GM12878 (cell line): Measurements from ENCODE around the gene GAL3ST2. TPM values are rescaled to one million over a fixed set of nuclear protein-coding genes. Genes with fewer than 3 reads are reported as not detected.
A peak's percentile ranks its signal among the peaks of the same experiment; 100 is the strongest.

Experiments
- ATAC-seq: fragments of 200-7000 bp; cut with Tn5 transposase; 3 replicates; pipeline ENCODE4 v1.9.1; 2020; ENCODE audit warnings: mild to moderate bottlenecking, moderate library complexity
- BruUV-seq: library from RNA; stranded (reverse); fragments of 400-500 nt; replicated peaks from 2 replicates; lab custom pipeline; 2021; lab: Mats Ljungman, UMichigan
- CTCF ChIA-PET: fragments of 300-600 bp; sonication (Branson Sonifier 250); formaldehyde crosslinking; extraction: SDS; loops from one replicate; lab custom pipeline; 2021; ENCODE audit warnings: inconsistent platforms; lab: Yijun Ruan, JAX
- POLR2A ChIA-PET: fragments of 350-600 bp; formaldehyde crosslinking; extraction: SDS; loops from one replicate; lab custom pipeline; 2021; ENCODE audit warnings: inconsistent platforms; lab: Charles Lee
- RAD21 ChIA-PET: fragments of 300-600 bp; sonication (Branson Sonifier 250); formaldehyde crosslinking; loops from one replicate; lab custom pipeline; 2023; ENCODE audit warnings: antibody characterized with exemption; ENCODE audit not compliant: unreplicated experiment; lab: Charles Lee
- SMC1A ChIA-PET: fragments of 300-600 bp; sonication (Branson Sonifier 250); formaldehyde crosslinking; loops from one replicate; lab custom pipeline; 2023; ENCODE audit not compliant: unreplicated experiment, uncharacterized antibody; lab: Charles Lee
- DNase-seq: peaks from one replicate; pipeline ENCODE4 v3.0.0-alpha.2; 2011; ENCODE audit warnings: low read depth, low spot score
- FAIRE-seq: peaks from 3 replicates; lab custom pipeline; 2011; peaks lifted over from hg19 to GRCh38; lab: Jason Lieb, UNC
- H2AFZ ChIP-seq: 2 replicates; pipeline ENCODE4 v1.6.0; 2011; ENCODE audit warnings: low read depth, low read length, control low read depth; ENCODE audit not compliant: control insufficient read depth
- H3K27ac ChIP-seq: 2 replicates; pipeline ENCODE4 v1.5.1; 2011; ENCODE audit warnings: control low read depth; ENCODE audit not compliant: control insufficient read depth, insufficient read depth
- H3K27me3 ChIP-seq, 2 experiments: replicated peaks in 1 of 2; 2 replicates each; pipeline versions ENCODE4 v1.6.0 to v1.6.1; 2011; ENCODE audit warnings: low read length in 1 of 2; ENCODE audit not compliant: control insufficient read depth in 2 of 2, insufficient read depth in 2 of 2
- H3K36me3 ChIP-seq, 2 experiments: 2 replicates each; pipeline ENCODE4 v1.5.1; 2011; ENCODE audit warnings: low read length in 1 of 2; ENCODE audit not compliant: control insufficient read depth in 2 of 2, insufficient read depth in 2 of 2
- H3K4me1 ChIP-seq: 2 replicates; pipeline ENCODE4 v1.6.1; 2011; ENCODE audit warnings: mild to moderate bottlenecking, low read length, moderate library complexity, mixed read lengths; ENCODE audit not compliant: control insufficient read depth, insufficient read depth
- H3K4me2 ChIP-seq: 2 replicates; pipeline ENCODE4 v1.6.0; 2011; ENCODE audit warnings: control low read depth; ENCODE audit not compliant: control insufficient read depth, insufficient read depth
- H3K4me3 ChIP-seq: fragments of 200-600 bp; sonication (generic); 2 replicates; pipeline ENCODE4 v1.5.1; 2016
- H3K79me2 ChIP-seq: 2 replicates; pipeline ENCODE4 v1.6.0; 2011; ENCODE audit warnings: low read length; ENCODE audit not compliant: control insufficient read depth, insufficient read depth
- H3K9ac ChIP-seq: 2 replicates; pipeline ENCODE4 v1.8.0; 2011; ENCODE audit warnings: low read length, control low read depth, mixed read lengths; ENCODE audit not compliant: control insufficient read depth, insufficient read depth
- H3K9me3 ChIP-seq: replicated peaks from 3 replicates; pipeline ENCODE4 v1.5.1; 2011; ENCODE audit warnings: mild to moderate bottlenecking, low read length; ENCODE audit not compliant: control insufficient read depth, insufficient read depth
- H4K20me1 ChIP-seq: 2 replicates; pipeline ENCODE4 v1.6.0; 2011; ENCODE audit not compliant: control insufficient read depth, insufficient read depth
- FOXK2 ChIP-seq: fragments of 450-650 bp; IDR thresholded peaks from 2 replicates; pipeline ENCODE4 v1.6.1; 2017; ENCODE audit warnings: mild to moderate bottlenecking, moderate library complexity
- SMARCA5 ChIP-seq: fragments of 450-650 bp; IDR thresholded peaks from 2 replicates; pipeline ENCODE4 v1.6.1; 2017; ENCODE audit warnings: mild to moderate bottlenecking
- TCF12 ChIP-seq: IDR thresholded peaks from 2 replicates; pipeline ENCODE4 v1.6.1; 2011; ENCODE audit warnings: low read depth, mild to moderate bottlenecking, low read length
- WGBS: methylation state at CpG from one replicate; pipeline ENCODE4 v1.1.6; 2016; ENCODE audit warnings: low lambda C conversion rate; ENCODE audit not compliant: insufficient replicate concordance, insufficient coverage; ENCODE audit errors: missing lambda C conversion rate; 5-methylcytosine and 5-hydroxymethylcytosine counted together
- in situ Hi-C: fragments of 300-500 bp; cut with MboI; formaldehyde crosslinking; loops from 9 replicates; pipeline ENCODE4 v1.14.3; 2018; ENCODE audit warnings: mixed read lengths
- intact Hi-C: fragments of 100-400 bp; cut with micrococcal nuclease; formaldehyde crosslinking; loops from one replicate; pipeline ENCODE4 v1.14.2; 2022; ENCODE audit not compliant: unreplicated experiment
- polyA plus RNA-seq, 11 experiments: library from polyadenylated mRNA; depleted of rRNA in 4 of 11; unstranded in 6 of 11; stranded (reverse) in 5 of 11; fragments of >200 nt; fragmentation: Nextera tagmentation in 4 of 11; fragmentation: Illumina TruSeq in 1 of 11; extraction: Ambion mirVana in 4 of 11; extraction: Trizol in 1 of 11; gene quantifications; 1 replicate in 1 of 11; 2 replicates in 10 of 11; pipeline versions ENCODE4 v1.2.1 to v1.2.3, GENCODE V29; 2011 to 2016; ENCODE audit warnings: inconsistent platforms in 2 of 11, missing spikeins in 2 of 11, low read depth in 1 of 11
- total RNA-seq, 4 experiments: library from RNA; depleted of rRNA in 3 of 4; stranded (reverse); fragments of >200 nt in 3 of 4; fragmentation: Illumina TruSeq in 1 of 4; extraction: Trizol in 1 of 4; gene quantifications; 2 replicates each; pipeline versions ENCODE4 v1.2.1 to v1.2.3, GENCODE V29; 2013 to 2021
- TF ChIP-seq, protein P1 (sequence below): IDR thresholded peaks from 2 replicates; pipeline ENCODE4 v1.6.1; 2011; ENCODE audit warnings: borderline replicate concordance, low read depth, mild to moderate bottlenecking, moderate library complexity, mixed read lengths, low read length; ENCODE audit not compliant: insufficient read depth; ENCODE audit errors: extremely low read length
- TF ChIP-seq, protein P2 (sequence below): IDR thresholded peaks from 2 replicates; pipeline ENCODE4 v1.6.1; 2011; ENCODE audit warnings: borderline replicate concordance, low read depth, mild to moderate bottlenecking, moderate library complexity, low read length; ENCODE audit not compliant: insufficient read depth, poor library complexity, severe bottlenecking

Gene GAL3ST2
- total and polyA plus RNA-seq, 10 of the 15 experiments (the other 5 are each of a cell fraction or from before 2014, with no cell fraction given): 0.09 to 0.36 (median 0.11) TPM; not detected in 7

DNA sequence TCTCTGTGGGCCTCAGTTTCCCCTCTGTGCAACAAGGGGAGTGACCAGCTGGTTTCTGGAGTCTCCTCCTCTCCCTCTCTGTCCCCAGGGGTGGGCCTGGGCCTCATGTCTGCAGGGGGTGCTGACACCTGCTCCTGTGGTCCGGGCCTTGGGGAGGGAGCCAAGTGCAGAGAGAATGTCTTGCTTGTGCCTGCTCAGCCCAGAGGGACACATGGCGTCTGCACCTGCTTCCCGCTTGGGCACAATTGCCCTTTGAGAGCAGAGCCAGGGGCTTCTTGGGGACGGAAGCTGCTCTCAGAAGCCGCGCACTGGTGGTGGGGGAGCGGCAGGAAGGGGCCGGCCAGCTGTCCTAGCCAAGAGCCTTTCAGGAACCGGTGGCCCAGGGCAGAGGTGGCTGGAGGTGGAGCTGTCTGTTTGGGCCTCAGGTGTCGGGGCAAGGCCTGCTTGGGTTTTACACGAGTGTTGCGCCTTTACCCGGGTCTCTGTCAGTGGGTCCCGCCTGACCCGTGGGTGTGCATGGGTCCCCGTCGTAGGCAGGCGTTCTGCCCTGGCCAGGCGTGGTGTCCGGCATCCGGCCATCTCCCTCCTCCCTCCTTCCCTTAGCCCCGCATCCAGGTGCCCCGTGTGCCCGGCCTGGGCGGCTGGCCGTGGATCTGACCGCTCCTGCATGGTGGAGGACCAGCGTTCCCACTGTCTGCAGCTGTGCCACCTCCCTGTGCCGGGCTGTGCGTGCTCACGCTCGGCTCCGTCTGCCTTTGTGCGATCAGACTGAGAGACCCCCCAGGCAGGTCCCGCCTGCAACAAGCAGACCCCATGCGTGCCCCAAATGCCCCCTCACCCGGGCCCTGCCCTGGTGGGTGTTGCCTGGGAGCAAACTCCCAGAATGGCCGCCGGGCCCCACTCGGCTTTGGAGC, 36.4 kb downstream of the GAL3ST2 start:
- no peaks in the 10 kb centered on the region for H4K20me1 ChIP-seq
- no peak for DNase-seq
- ChIA-PET POLR2A (no interaction called here), RAD21 (interaction anchor here (1.9 kb wide), 1 partner anchor 17 kb away, joined by 4 read pairs; no protein-coding TSS in a partner anchor), CTCF (interaction anchor here (1.0 kb wide), 2 partner anchors 24 to 65 kb away, joined by 3 read pairs; no protein-coding TSS in a partner anchor), SMC1A (interaction anchor here (0.7 to 0.9 kb wide), 3 partner anchors 23 to 38 kb away, joined by 3 read pairs; no protein-coding TSS in a partner anchor)
- 47% methylated on average over 33 of the region's 40 CpGs for WGBS
- H2AFZ ChIP-seq: no peak overlapping the region
- in situ Hi-C loops: no loop called here
- peak; percentile 4 for ATAC-seq
- TF ChIP-seq, protein P1, sequence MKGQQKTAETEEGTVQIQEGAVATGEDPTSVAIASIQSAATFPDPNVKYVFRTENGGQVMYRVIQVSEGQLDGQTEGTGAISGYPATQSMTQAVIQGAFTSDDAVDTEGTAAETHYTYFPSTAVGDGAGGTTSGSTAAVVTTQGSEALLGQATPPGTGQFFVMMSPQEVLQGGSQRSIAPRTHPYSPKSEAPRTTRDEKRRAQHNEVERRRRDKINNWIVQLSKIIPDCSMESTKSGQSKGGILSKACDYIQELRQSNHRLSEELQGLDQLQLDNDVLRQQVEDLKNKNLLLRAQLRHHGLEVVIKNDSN: no peak
- peak; percentile 86 for TF ChIP-seq SMARCA5
- 0 out of 2 replicates have a peak, but pooled peaks have one; percentile 4 for TF ChIP-seq TCF12
- TF ChIP-seq, protein P2, sequence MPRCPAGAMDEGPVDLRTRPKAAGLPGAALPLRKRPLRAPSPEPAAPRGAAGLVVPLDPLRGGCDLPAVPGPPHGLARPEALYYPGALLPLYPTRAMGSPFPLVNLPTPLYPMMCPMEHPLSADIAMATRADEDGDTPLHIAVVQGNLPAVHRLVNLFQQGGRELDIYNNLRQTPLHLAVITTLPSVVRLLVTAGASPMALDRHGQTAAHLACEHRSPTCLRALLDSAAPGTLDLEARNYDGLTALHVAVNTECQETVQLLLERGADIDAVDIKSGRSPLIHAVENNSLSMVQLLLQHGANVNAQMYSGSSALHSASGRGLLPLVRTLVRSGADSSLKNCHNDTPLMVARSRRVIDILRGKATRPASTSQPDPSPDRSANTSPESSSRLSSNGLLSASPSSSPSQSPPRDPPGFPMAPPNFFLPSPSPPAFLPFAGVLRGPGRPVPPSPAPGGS: peak; percentile 32
- no peak for TF ChIP-seq FOXK2
- no peaks in the 10 kb centered on the region for H3K79me2 ChIP-seq
- BruUV-seq: no TSS peak
- no peaks in the 10 kb centered on the region for H3K36me3 ChIP-seq
- H3K27ac ChIP-seq: no peak overlapping the region
- no peak overlapping the region for H3K9ac ChIP-seq
- intact Hi-C loops: no loop called here
- peaks cover 7% of the 10 kb centered on the region for H3K4me1 ChIP-seq
- no peak for FAIRE-seq
- no peaks in the 10 kb centered on the region for H3K27me3 ChIP-seq
- H3K4me3 ChIP-seq: no peak overlapping the region
- H3K4me2 ChIP-seq: no peak overlapping the region
- H3K9me3 ChIP-seq: no peaks in the 10 kb centered on the region
